ENCODE data around the gene INPP5E. TPM values are rescaled to one million over a fixed set of nuclear protein-coding genes. Genes with fewer than 3 reads are reported as not detected.

Gene INPP5E
- total RNA-seq, 4 donors from 2014 or later = 10.2 to 21.3 (median 13.4) TPM

- Histone ChIP-seq H3K27me3 (no peaks in the 10 kb centered on the region), H3K4me1 (peaks cover 0 to 5% of the 10 kb centered on the region in 2 donors), H3K27ac (no peak overlapping the region), H3K4me3 (replicated peaks in 1 of 3) (no peak overlapping the region), H3K36me3 (peaks cover 9 to 21% of the 10 kb centered on the region in 2 donors), H3K9me3 (no peaks in the 10 kb centered on the region)
- no peak for TF ChIP-seq POLR2A (IDR thresholded peaks at IDR 0.05)
- TF ChIP-seq CTCF (IDR thresholded peaks at IDR 0.05) = no peak
- intact Hi-C loops (cut with DNase I) = no loop called here
- no peak for DNase-seq
- WGBS, 2 donors = 94 to 95% methylated on average over 14 to 20 of the region's 36 CpGs
Observed at GRCh38 chr9:136431782-136432350, 7.8 kb downstream of the INPP5E start.

GRCh38 chr9:136430588-136431234 is 8.9 kb downstream of the INPP5E start:
- DNase-seq = no peak
- 99% methylated on average over 11 to 26 of the region's 29 CpGs for WGBS, 2 donors
- Histone ChIP-seq H3K27me3 (no peaks in the 10 kb centered on the region), H3K36me3 (peaks cover 9 to 21% of the 10 kb centered on the region in 2 donors), H3K9me3 (no peaks in the 10 kb centered on the region), H3K4me1 (peaks cover 7 to 10% of the 10 kb centered on the region in 2 donors), H3K4me3 (replicated peaks in 1 of 3) (no peak overlapping the region), H3K27ac (no peak overlapping the region)
- TF ChIP-seq CTCF (IDR thresholded peaks at IDR 0.05) = no peak
- TF ChIP-seq POLR2A (IDR thresholded peaks at IDR 0.05) = no peak
- intact Hi-C loops (cut with DNase I) = no loop called here

GRCh38 chr9:136429683-136430491 is 9.8 kb downstream of the INPP5E start:
- no peaks in the 10 kb centered on the region for H3K27me3 ChIP-seq
- H3K9me3 ChIP-seq = no peaks in the 10 kb centered on the region
- H3K27ac ChIP-seq = no peak overlapping the region
- no peak overlapping the region for H3K4me3 ChIP-seq (replicated peaks in 1 of 3)
- intact Hi-C loops (cut with DNase I) = no loop called here
- H3K36me3 ChIP-seq = peaks cover 9 to 21% of the 10 kb centered on the region in 2 donors
- peaks cover 11 to 16% of the 10 kb centered on the region in 2 donors for H3K4me1 ChIP-seq
- TF ChIP-seq CTCF (IDR thresholded peaks at IDR 0.05) (no peak), POLR2A (IDR thresholded peaks at IDR 0.05) (no peak)
- WGBS, 2 donors = 83 to 91% methylated on average over 14 to 19 of the region's 32 CpGs
- no peak for DNase-seq

GRCh38 chr9:136429075-136429628 is 10.5 kb downstream of the INPP5E start:
- no peak overlapping the region for H3K4me3 ChIP-seq (replicated peaks in 1 of 3)
- no peaks in the 10 kb centered on the region for H3K9me3 ChIP-seq
- WGBS, 2 donors = 85 to 86% methylated on average over 15 to 18 of the region's 21 CpGs
- intact Hi-C loops (cut with DNase I) = no loop called here
- H3K27ac ChIP-seq = no peak overlapping the region
- DNase-seq = no peak
- peaks cover 9 to 21% of the 10 kb centered on the region in 2 donors for H3K36me3 ChIP-seq
- H3K4me1 ChIP-seq = peaks cover 11 to 17% of the 10 kb centered on the region in 2 donors
- no peaks in the 10 kb centered on the region for H3K27me3 ChIP-seq
- TF ChIP-seq POLR2A (IDR thresholded peaks at IDR 0.05) (no peak), CTCF (IDR thresholded peaks at IDR 0.05) (no peak)
